Suprapubic skin (tissue), 3 donors: ENCODE data around the gene CPNE2.

ENCODE experiments used
- EP300 ChIP-seq: sonication (generic); formaldehyde crosslinking; IDR thresholded peaks from one replicate; pipeline ENCODE4 v1.6.1; 2017; ENCODE audit warnings: antibody characterized with exemption
- TF ChIP-seq, protein P1 (sequence below), 2 donors: fragments of 200-600 bp in 1 of 2; fragments of 450-650 bp in 1 of 2; sonication (generic) in 1 of 2; IDR thresholded peaks; one replicate each; pipeline ENCODE4 v1.5.1; 2016 to 2019; ENCODE audit warnings: antibody characterized with exemption in 2 of 2, mild to moderate bottlenecking in 1 of 2, moderate library complexity in 1 of 2

DNA sequence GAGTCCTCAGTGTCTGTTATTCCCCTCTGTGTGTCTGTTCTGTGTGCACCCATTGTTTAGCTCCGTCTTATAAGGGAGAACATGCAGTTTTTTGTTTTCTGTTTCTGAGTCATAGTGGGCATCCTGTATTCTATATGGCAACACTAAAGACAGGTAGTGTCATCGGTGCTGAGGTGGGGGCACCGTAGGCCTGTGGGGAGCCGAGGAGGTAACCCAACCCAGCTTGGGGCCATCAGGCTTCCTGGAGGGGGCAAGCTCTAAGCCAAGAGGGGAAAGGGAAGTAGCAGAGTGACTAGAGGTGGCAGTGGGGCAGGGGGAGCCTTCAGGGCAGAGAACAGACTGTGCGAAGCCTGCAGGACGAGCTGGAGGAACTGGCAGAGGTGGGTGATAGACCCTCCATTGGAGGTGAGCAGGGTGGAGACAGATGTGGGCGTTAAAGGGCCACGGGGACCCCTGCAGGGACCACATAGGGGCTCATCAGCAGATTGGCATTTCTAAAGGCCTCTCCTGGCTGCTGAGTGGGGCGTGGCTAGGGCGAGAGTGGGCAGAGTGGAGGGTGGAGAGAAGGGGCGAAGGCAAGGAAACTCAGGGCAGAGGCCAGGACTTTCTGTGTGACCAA, 36.5 kb downstream of the CPNE2 start:
- TF ChIP-seq, protein P1, sequence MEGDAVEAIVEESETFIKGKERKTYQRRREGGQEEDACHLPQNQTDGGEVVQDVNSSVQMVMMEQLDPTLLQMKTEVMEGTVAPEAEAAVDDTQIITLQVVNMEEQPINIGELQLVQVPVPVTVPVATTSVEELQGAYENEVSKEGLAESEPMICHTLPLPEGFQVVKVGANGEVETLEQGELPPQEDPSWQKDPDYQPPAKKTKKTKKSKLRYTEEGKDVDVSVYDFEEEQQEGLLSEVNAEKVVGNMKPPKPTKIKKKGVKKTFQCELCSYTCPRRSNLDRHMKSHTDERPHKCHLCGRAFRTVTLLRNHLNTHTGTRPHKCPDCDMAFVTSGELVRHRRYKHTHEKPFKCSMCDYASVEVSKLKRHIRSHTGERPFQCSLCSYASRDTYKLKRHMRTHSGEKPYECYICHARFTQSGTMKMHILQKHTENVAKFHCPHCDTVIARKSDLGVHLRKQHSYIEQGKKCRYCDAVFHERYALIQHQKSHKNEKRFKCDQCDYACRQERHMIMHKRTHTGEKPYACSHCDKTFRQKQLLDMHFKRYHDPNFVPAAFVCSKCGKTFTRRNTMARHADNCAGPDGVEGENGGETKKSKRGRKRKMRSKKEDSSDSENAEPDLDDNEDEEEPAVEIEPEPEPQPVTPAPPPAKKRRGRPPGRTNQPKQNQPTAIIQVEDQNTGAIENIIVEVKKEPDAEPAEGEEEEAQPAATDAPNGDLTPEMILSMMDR (IDR thresholded peaks at IDR 0.05), result no peak
- no peak for TF ChIP-seq EP300
